Transverse colon (tissue), 4 donors: ENCODE results near the gene FREY1.

Source experiments
- CTCF ChIP-seq, 5 experiments: fragments of 200-600 bp in 3 of 5; fragments of 450-650 bp in 2 of 5; sonication (generic) in 3 of 5; IDR thresholded peaks; 1 replicate in 2 of 5; 2 replicates in 3 of 5; pipeline ENCODE4 v1.5.1; 2016 to 2017; ENCODE audit warnings: antibody characterized with exemption in 5 of 5, inconsistent platforms in 3 of 5, mild to moderate bottlenecking in 2 of 5, moderate library complexity in 1 of 5
- EP300 ChIP-seq: sonication (generic); formaldehyde crosslinking; IDR thresholded peaks from one replicate; pipeline ENCODE4 v1.6.1; 2017; ENCODE audit warnings: antibody characterized with exemption, low read depth
- POLR2A ChIP-seq: fragments of 450-650 bp; IDR thresholded peaks from one replicate; pipeline ENCODE4 v1.6.1; 2016; ENCODE audit warnings: antibody characterized with exemption, mild to moderate bottlenecking, moderate library complexity
- POLR2AphosphoS5 ChIP-seq, 3 donors: sonication (generic); formaldehyde crosslinking; IDR thresholded peaks; one replicate each; pipeline ENCODE4 v1.6.1; 2016; ENCODE audit warnings: antibody characterized with exemption in 3 of 3

- no peak for TF ChIP-seq POLR2AphosphoS5 (IDR thresholded peaks at IDR 0.05)
- TF ChIP-seq CTCF (IDR thresholded peaks at IDR 0.05) = no peak
- TF ChIP-seq EP300 = no peak
- TF ChIP-seq POLR2A = no peak
Measured at GRCh38 chr11:45933846-45934579, 26.9 kb upstream of the FREY1 start.
